ENCODE results near the gene AKAP6. TPM values are rescaled to one million over a fixed set of nuclear protein-coding genes. Genes with fewer than 3 reads are reported as not detected.

The AKAP6 gene
- total and polyA plus RNA-seq, 2 of the 8 experiments (the other 6 are each of a cell fraction or from before 2014, with no cell fraction given): 0.09 to 0.89 TPM

GRCh38 chr14:32630701-32631100 lies 301.6 kb downstream of the AKAP6 start:
- Histone ChIP-seq H3K23me2 (ENCODE audit: low read depth, low read length) (no peaks in the 10 kb centered on the region), H4K5ac (ENCODE audit: insufficient read length, low read depth, low read length) (no peak overlapping the region), H3K23ac (ENCODE audit: insufficient read length) (no peak overlapping the region), H2BK20ac (ENCODE audit: low read length) (no peak overlapping the region), H3K27me3 (replicated peaks in 1 of 4; ENCODE audit: control insufficient read depth in 3 of 4, extremely low read depth in 1 of 4, insufficient read depth in 3 of 4, low read length in 3 of 4) (no peaks in the 10 kb centered on the region), H3K9me3 (ENCODE audit: insufficient read depth in 2 of 2, low read depth in 1 of 2, low read length in 1 of 2) (no peaks in the 10 kb centered on the region), H3K4ac (replicated peaks; ENCODE audit: insufficient read length, low read depth, low read length) (no peak overlapping the region), H3K79me2 (ENCODE audit: control insufficient read depth in 1 of 2, insufficient read depth in 2 of 2, low read length in 2 of 2) (no peaks in the 10 kb centered on the region), H3K36me3 (ENCODE audit: control insufficient read depth in 2 of 4, insufficient read depth in 4 of 4, low read length in 3 of 4) (no peaks in the 10 kb centered on the region), H4K91ac (replicated peaks; ENCODE audit: insufficient read length, low read length) (no peak overlapping the region), H3K18ac (ENCODE audit: extremely low read depth, low read length) (no peak overlapping the region), H3K4me1 (replicated peaks in 1 of 4; ENCODE audit: control insufficient read depth in 3 of 4, insufficient read depth in 4 of 4, low read length in 3 of 4) (peaks cover 0 to 3% (median 0%) of the 10 kb centered on the region in 4 experiments; a peak in 1 of 7 replicates), H3K79me1 (ENCODE audit: low read depth, low read length) (no peaks in the 10 kb centered on the region), H2BK5ac (ENCODE audit: low read depth, low read length) (no peak overlapping the region), H3K56ac (replicated peaks; ENCODE audit: insufficient read length, low read depth, low read length) (no peak overlapping the region), H3K4me2 (ENCODE audit: insufficient read depth in 1 of 2, low read depth in 2 of 2, low read length in 2 of 2) (no peak overlapping the region), H2AK5ac (ENCODE audit: low read depth, low read length) (no peak overlapping the region), H3K14ac (ENCODE audit: insufficient read length) (no peak overlapping the region), H4K20me1 (replicated peaks in 1 of 2; ENCODE audit: control insufficient read depth in 1 of 2, insufficient read depth in 2 of 2, low read length in 2 of 2) (no peaks in the 10 kb centered on the region), H2AFZ (ENCODE audit: low read length) (no peak overlapping the region), H4K8ac (ENCODE audit: extremely low read depth, insufficient read depth, low read length) (no peak overlapping the region), H3K4me3 (ENCODE audit: extremely low read depth in 1 of 4, insufficient read depth in 2 of 4, low read depth in 3 of 4, low read length in 4 of 4) (no peak overlapping the region), H2BK120ac (replicated peaks; ENCODE audit: low read depth, low read length) (no peak overlapping the region), H3K27ac (ENCODE audit: low read depth, low read length) (no peak overlapping the region), H2BK15ac (ENCODE audit: low read length) (no peak overlapping the region), H2BK12ac (ENCODE audit: low read depth, low read length) (no peak overlapping the region), H3K9ac (replicated peaks in 1 of 4; ENCODE audit: extremely low read depth in 1 of 4, low read depth in 3 of 4, low read length in 3 of 4) (no peak overlapping the region)
- ChIA-PET CTCF (ENCODE audit: partially characterized antibody) (no interaction called here), POLR2A (ENCODE audit: partially characterized antibody) (no interaction called here)
- FAIRE-seq: no peak
- DNase-seq (ENCODE audit: low read depth in 1 of 2, low spot score in 2 of 2): no peak
- TF ChIP-seq SRF (IDR thresholded peaks at IDR 0.05; ENCODE audit: low read depth, low read length) (no peak), CTCF (IDR thresholded peaks at IDR 0.05; ENCODE audit: control extremely low read depth in 1 of 3, insufficient read depth in 1 of 3, low read depth in 1 of 3, low read length in 3 of 3) (no peak), KDM4A (IDR thresholded peaks at IDR 0.05; ENCODE audit: low read depth, low read length, severe bottlenecking) (no peak), TBP (IDR thresholded peaks at IDR 0.05; ENCODE audit: low read depth, low read length) (no peak), RBBP5 (IDR thresholded peaks at IDR 0.05; ENCODE audit: borderline replicate concordance, low read depth, low read length) (no peak), SUZ12 (IDR thresholded peaks at IDR 0.05; ENCODE audit: low read length) (no peak), TEAD4 (IDR thresholded peaks at IDR 0.05; ENCODE audit: low read depth, low read length) (no peak), KDM1A (IDR thresholded peaks at IDR 0.05; ENCODE audit: borderline replicate concordance, low read length) (no peak), NRF1 (IDR thresholded peaks at IDR 0.05; ENCODE audit: low read depth, low read length) (no peak), RXRA (IDR thresholded peaks at IDR 0.05; ENCODE audit: insufficient read depth, low read depth, low read length) (no peak), POLR2AphosphoS5 (IDR thresholded peaks at IDR 0.05; ENCODE audit: low read depth, low read length) (no peak), BCL11A (IDR thresholded peaks at IDR 0.05; ENCODE audit: low read depth in 2 of 2, low read length in 2 of 2) (no peak)
